ENCODE results near the gene ATP23.

Gene ATP23

DNA sequence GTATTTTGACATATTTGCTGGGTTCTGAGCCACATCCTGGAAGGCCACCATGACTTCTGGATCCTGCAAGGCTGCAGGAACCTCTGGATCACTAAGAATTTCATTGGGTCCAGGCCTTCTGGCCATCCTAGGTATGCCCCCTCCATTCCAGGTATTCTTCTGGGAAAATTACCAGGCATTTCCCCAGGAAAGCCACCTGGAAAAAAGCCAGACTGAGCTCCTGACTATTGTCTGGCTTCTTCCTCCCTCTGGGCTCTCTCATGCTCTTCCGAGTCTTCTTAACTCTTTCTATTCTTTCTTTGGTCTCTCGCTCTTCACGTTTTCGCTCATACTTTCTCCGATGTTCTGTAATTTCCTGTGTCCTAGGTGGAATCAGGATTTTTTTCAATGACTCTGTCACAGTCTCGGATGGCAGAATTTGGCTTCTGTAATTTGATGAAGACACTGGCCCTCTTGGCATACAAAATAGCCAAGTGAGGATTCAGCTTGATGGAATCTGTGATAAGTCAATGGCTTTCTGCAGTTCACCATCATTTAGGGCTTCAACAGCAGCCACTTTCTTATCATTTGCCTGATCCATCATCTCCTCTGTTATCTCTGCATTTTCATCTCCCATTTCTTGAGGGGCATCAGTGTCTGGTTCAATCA lies 42.6 kb downstream of the ATP23 start:
- DNase-seq, result no peak

GRCh38 chr12:57984629-57985151 lies 43.3 kb downstream of the ATP23 start:
- DNase-seq, result no peak

DNA sequence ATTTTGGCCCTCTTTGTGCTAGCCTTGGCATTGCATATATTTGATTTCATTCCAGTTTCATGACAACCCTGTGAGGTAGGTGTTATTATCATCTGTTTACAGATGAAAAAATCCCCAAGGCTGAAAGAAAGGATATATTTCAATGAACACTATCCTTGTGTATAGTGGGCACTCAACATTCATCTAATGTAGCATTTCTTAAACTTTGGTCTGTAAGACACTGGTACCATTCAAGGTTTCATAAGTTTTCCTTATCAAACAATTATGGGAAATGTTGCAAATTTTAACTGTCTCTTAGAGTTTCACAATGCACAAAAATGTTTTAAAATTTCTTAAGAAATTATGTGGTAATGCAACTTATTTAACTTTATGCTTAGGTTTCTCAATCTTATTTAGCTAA lies 44.3 kb downstream of the ATP23 start:
- DNase-seq, result no peak

DNA sequence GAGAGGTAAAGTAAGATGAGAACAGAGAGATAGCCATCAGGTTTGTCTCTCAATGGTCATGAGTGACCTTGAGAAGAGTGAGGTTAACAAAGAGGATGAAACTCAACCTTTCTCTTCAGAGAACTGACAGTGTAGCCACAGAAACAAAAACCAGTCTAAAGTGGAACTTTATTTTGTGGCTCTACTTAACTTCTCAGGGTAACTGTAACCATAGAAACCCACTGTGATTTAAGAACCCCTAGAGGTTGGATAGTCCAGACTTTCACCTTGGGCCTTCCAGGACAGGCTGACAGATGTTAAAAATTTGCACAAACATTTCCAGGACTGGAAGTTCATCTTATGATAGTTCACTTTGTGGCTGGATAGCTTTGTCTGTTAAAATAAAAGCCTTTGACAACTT lies 48.5 kb downstream of the ATP23 start:
- no peak for DNase-seq

- no peak for DNase-seq
Measured at GRCh38 chr12:57990241-57990883, 49.0 kb downstream of the ATP23 start.

- DNase-seq, result no peak
Measured at GRCh38 chr12:57992001-57992400, 50.6 kb downstream of the ATP23 start.

GRCh38 chr12:57993030-57993429 lies 51.7 kb downstream of the ATP23 start:
- DNase-seq, result no peak

- no peak for DNase-seq
Measured at GRCh38 chr12:57993834-57994233, 52.5 kb downstream of the ATP23 start.

- no peak for DNase-seq
Measured at GRCh38 chr12:57996520-57996919, 55.2 kb downstream of the ATP23 start.

GRCh38 chr12:57998251-57998650 lies 56.9 kb downstream of the ATP23 start:
- DNase-seq, result no peak

DNA sequence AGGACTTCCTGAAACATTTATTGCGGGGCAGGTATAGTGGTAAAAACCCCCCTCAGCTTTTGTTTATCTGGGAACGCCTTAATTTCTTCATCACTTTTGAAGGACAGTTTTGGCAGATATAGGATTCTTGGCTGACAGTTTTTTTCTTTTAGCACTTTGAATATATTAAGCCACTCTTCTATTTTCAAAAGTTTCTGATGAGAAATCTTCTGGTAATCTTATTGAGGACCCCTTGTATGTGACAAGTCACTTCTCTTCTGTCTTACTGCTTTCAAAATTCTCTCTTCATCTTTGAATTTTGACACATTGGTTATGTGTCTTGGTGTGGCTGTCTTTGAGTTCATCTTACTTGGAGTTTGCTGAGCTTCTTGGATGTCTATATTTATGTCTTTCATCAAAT lies 59.1 kb downstream of the ATP23 start:
- DNase-seq, result no peak

GRCh38 chr12:58007875-58008274 lies 66.5 kb downstream of the ATP23 start:
- DNase-seq, result no peak

- no peak for DNase-seq
Measured at GRCh38 chr12:58008634-58009033, 67.3 kb downstream of the ATP23 start.

Measured in KG1 (cell line).